Umbilical cord (tissue), 2 donors: ENCODE data around the gene ANKRD66. TPM values are rescaled to one million over a fixed set of nuclear protein-coding genes. Genes with fewer than 3 reads are reported as not detected.
"Not testable (repeated sequence)": the region's sequence is repeated elsewhere in the genome, so short reads cannot be mapped to it uniquely, and the experiment has no call there.

Source experiments
- DNase-seq: peaks from one replicate; pipeline ENCODE4 v3.0.0-alpha.2; 2015; ENCODE audit warnings: low spot score
- total RNA-seq: library from RNA; depleted of rRNA; stranded (reverse); fragments of >200 nt; gene quantifications from one replicate; pipeline ENCODE4 v1.2.3, GENCODE V29; 2014; ENCODE audit warnings: low replicate concordance; ENCODE audit not compliant: insufficient read depth

The ANKRD66 gene
- 9.4 TPM for total RNA-seq

GRCh38 chr6:46746696-46747095 is at the start of gene ANKRD66:
TSS of gene ANKRD66 (plus strand) at chr6:46746933. CDS start at chr6:46751949, 5,016 bp downstream.
- peak; percentile 6 for DNase-seq

GRCh38 chr6:46699970-46700369 is 46.8 kb upstream of the ANKRD66 start:
- no peak for DNase-seq

DNA sequence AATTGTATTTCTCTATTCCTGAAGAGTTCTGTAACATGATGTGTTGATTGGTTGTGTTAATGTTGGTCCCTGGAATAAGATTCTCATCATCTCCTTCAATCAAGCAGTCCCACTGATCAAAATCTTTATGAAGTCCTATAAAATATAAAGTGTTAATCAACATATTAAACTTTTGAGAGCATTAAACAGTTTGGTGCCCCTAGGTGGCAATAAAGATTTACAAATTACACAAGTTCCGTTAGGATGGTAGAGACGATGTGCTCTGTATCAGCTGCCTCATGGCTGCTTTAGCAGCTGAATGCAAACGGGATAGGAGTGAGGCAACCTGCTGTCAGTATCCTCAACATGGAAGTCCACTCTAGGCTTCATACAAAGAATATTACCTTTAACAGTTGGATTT is 42.2 kb upstream of the ANKRD66 start:
- peak; percentile 15 for DNase-seq

DNA sequence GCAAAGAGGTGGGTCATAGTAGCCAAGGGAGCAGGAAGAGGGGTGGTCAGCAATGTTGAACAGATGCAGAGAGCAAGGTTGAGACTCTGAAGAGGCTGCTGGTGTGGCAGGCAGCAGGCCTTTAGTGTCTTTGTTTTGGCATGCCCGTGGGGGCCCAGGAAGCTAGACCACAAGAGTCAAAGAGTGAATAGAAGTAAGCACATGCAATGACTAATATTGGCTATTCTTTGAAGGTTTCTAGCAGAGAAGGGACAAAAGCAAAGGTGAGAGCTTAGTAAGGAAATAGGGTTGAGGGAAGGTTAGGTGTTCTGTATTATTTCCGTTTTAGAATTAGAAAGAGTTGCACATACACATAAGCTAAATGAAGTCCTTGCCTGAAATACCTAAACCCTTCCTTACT is 40.3 kb upstream of the ANKRD66 start:
- no peak for DNase-seq

DNA sequence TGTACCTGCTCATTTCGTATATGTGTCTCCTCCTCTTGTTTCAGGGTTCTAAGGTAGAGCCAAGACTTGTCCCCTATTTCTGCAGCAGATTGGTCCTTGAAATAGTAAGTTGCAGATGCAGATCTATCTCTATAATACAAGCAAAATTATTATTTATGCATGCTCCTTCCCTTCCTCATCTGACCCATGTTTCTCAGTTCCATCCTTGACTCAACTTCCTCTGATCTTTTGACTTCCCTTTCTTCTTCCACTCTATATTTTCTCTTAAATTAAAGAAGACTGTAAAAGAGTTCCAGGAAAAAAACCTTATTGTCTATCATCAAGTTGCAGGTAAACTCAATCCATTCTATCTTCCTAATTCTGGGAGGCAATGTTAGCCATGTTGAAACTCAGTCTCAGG is 35.2 kb upstream of the ANKRD66 start:
- DNase-seq, result no peak

DNA sequence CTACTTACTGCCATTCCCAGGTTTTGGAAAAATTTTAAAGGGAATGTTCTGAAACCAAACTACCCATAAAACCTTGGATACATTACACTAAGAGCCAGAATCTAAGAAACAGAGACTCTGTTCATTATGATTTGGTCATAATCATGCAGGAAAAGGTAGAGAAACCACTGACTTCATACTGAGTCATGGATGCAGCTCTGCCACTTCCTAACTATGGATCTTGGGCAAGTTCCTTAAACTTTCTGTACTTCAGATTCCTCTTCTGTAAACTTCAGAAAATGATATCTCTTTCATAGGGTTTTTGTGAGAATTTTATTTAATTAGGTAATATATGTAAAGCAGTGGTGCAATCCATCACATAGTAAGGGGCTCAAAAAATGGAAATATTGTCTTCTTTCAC is 31.6 kb upstream of the ANKRD66 start:
- DNase-seq, result no peak

DNA sequence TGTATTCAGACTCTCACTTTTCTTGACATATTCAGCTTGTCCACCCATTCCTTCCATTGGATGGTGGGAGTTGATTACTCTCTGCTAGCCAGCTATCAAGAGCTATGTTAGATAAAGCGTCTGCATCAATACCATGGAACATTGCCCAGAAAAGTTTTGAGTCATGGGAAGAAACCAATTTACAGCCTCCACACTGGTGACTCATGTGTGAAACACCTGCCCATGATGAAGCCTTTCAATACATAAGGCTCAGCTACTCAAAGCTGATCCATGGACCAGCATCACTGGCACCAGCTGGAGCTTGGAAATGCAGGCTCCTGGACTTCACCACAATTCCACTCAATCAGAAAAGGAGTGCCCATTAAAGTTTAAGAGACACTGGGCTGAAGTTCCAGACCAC is 27.6 kb upstream of the ANKRD66 start:
- no peak for DNase-seq

DNA sequence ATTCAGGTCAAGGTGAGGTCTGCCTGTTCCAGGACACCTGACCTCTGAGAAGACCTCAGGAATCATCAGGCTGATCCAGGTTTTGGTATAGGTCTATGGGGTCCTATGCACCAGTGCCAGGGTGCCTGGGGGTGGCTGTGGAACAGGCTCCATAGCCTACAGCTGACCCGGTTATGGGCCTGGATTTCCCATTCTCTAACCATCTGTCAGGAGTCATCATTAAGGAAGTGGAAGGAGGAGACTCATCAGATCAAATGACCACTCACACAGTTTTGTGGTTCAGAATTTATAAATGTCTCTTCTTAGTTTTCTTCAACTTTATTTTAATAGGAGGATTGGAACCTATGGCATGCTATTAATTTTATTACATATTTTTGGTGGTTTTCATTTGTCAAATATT is 26.3 kb upstream of the ANKRD66 start:
- DNase-seq, result no peak

GRCh38 chr6:46729787-46730326 is 16.9 kb upstream of the ANKRD66 start:
- no peak for DNase-seq

DNA sequence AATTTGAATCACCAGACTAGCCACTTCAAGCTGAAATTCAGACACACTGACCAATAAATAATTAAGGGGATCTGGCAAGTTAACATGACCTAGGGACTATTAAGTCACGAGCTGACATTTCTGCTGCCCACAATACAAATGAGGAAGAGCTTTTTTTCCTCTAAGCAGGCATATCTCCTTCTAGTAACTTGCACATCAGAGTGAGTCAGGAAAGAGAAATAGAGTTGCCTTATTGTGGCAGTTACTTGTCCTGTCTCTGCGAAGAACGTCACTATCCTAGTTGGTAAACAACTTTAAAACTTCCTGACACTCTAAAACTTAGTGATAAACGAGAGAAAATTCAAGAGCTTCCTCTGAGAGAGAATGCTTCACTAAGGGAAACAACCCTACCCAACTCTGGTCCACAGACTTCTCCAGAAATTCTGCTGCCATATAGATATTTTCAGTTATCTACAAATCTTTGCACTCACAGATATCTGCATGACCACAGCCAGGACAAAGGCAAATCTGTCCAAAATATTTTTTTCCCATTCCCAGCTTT is 15.7 kb upstream of the ANKRD66 start:
- no peak for DNase-seq

DNA sequence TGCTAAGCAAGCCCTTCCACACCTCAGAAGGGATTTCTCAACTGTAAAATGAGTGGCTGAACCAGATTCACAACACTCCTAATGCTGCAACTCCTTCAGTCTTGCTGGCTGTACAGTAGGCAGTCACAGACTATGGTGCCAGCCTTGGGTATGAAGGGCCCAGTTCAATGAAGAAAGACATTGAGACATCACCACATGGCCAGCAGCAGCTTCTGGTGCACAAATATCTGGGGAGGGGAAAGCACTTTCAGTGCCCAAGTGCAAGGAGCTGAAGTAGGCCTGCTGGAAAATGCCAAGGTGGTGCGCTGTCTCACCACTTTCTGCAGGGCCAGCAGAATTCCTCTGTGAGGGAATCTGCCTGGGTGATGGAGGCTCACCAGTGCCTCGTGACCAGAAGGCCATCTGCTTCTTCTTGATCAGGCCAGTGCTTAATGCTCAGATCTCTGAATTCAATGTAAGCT is 13.4 kb upstream of the ANKRD66 start:
- DNase-seq, result no peak

- peak; percentile 14 for DNase-seq
Observed at GRCh38 chr6:46734867-46735719, 11.6 kb upstream of the ANKRD66 start, which contains the start of gene PLA2G7. TSS of gene PLA2G7 (minus strand) at chr6:46735375. CDS start at chr6:46722891, 12,484 bp downstream.

DNA sequence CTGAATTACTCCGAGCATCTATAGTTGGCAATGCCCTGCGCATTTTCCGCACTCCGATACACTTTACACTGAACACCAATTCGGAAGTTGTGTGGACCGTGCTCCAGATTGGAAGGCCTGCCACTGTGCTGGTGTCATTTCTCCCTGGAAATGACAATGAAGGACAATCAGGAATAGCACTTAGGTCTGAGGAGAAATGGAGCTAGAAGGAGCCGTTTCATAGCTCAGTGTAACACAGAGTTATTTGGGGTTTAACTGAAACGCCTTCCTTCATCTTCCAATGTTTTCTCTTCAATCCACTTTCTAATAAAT is 11.1 kb upstream of the ANKRD66 start:
- no peak for DNase-seq

GRCh38 chr6:46736906-46737305 is 9.8 kb upstream of the ANKRD66 start:
- no peak for DNase-seq

DNA sequence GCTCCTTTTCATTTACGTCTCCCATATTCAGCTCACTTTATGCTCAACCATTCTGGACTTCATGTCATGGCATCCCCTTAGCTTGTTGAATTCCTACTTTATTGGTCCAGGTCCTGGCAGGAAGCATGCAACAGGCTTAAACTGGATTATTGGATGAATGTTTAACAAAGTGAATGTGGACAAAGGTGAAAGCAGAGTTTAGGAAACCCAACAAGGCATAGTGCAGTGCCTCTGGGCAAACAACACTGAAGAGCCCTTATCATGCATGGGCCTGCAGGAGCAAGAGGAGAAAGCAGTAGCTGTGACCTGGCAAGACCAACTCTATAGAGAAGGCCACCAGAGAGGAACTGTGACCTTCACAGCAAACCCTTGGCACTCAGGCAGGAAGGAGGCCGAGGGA is 5.3 kb upstream of the ANKRD66 start:
- DNase-seq, result no peak

GRCh38 chr6:46741910-46742309 is 4.8 kb upstream of the ANKRD66 start:
- no peak for DNase-seq

DNA sequence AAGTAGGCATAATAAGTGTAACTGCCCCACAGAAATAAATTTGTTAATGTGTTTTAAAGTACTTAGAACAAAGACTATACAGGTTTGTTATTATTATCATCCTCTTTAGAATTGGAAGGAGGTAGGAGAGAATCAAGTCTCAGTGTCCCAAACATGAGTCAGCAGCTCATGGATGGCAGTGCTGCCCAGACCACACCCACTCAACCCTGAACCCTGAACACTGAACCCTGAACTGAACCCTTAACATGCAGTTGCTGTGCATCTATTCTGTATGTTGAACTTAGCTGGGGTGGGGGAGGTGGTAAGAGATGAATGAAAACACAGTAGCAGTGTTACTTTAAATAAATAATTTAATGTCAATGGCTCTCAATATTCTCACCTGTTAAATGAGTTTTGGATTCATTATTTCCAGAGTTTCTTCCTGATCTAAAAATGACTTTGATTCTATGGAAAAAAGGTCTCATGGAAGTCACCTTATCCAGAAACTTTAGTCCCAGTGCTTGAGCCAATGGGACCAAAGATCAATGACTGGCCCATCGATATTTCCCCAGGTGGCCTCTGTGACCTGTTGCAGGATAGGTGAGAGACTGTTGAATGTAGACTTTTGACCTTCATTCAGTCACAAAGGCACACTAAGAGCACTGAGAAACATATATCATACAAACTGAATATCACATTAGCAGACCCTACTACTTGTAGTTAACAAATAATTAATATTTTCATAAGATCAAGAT is 3.1 kb upstream of the ANKRD66 start:
- no peak for DNase-seq

DNA sequence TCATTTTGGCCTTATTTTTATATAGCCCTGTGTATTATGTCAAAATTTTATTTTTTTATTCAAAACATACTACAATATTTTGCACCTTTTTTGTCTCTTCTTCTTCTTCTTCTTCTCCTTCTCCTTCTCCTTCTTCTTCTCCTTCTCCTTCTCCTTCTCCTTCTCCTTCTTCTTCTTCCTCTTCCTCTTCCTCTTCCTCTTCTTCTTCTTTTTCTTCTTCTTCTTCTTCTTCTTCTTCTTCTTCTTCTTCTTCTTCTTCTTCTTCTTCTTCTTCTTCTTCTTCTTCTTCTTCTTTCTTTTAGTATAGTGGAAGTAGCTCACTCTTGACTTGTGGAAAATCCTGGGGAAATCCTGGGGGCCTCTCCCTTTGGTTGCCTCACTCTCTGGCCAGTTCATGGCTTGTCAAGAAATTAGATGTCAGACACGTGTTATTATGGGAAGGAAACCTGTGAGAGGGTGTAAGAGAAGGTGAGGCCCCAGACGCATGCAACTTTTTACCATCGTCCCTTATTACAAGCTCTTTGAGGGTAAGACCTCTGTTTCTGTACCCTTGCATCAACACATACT is 2.5 kb upstream of the ANKRD66 start:
- not testable (repeated sequence) for DNase-seq

DNA sequence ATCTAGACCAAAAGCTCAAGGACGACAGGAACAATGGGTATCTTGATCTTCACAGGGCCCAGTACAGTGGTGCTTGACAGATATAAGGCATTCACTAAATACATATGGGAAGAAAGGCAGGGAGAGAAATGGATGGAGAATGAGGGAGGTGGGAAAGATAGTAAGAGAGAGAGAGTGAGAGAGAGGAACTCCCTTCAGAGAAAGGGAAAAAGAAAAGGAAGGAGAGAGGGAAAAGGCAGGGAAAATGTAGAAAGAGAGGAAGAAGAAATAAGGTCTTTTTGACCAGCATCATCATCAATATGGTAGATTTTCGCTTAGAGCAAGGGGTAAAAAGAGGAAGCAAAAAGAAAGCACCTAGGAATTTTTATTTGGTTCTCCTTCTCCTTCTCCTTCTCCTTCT is 760 bp upstream of the ANKRD66 start:
- no peak for DNase-seq

DNA sequence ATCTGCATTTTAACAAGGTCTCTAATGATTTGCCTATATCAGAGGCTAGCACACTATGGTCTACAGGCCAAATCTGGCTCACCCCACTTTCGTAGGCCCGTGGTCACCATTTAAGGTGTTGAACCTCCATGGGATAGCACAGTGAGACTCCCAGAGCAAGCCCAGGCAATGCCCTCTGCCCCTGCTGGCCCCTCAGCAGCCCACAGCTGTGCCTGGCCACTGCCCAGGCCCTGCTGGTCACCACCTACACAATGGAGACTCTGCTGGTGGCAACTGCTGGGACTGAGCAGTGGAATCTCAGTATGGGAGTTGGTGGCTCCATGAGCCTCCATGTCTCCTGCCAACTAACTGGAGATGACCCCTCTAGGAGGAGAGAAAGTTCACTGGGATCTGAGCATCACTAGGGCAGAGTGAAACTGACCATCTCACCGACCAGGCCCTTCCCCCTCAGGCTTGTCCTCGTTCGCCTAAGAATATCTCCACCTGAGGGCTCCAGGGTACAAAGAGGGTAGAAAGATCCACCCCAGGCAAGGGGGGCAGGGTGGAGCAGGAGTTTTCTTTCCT is 2.3 kb downstream of the ANKRD66 start:
- DNase-seq, result no peak

DNA sequence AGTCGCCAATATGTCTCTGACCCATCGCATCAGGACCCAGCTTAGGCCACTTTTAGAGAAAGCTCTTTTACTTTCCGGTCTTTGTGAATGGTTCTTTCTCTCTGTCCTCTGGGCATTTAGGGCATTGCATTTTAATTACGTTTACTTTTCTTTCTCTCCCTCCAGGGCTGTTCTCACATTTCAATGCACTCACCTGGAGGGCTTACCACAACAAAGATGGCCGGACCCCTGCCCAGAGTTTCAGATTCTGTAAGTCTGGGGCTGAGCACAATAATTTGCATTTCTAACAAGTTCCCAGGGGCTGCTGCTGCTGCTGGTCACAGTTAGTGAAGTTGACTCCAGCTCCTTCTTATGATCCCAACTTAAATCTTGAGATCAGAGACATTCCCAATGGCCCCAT is 3.0 kb downstream of the ANKRD66 start:
- DNase-seq, result no peak

GRCh38 chr6:46751658-46752057 is 4.9 kb downstream of the ANKRD66 start:
- no peak for DNase-seq
